ENCODE measurements around the gene PARVG. TPM values are rescaled to one million over a fixed set of nuclear protein-coding genes. Genes with fewer than 3 reads are reported as not detected.

Gene PARVG
- total RNA-seq, 1 donor from 2014 or later, result 19.9 TPM

DNA sequence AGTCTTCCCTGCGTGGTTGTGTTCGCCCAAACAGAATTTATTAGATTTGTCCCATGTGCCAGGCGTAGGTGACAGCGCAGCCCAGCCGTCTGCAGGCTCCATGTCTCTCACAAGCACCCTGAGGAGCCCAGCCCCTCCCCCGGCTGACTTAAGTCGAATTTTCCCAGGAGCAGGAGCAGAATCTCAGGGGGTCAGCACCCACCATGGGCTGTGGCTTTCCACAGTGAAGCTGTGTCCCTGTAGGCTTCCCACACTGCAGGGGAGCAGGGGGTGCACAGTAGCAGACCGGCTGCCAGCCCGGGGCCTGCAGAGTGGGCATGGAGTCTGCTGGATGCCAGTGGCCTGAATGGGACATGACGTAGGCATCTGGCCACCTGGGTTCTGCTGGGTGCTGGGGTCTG is 16.0 kb downstream of the PARVG start:
- Histone ChIP-seq H3K9me3 (no peaks in the 10 kb centered on the region), H3K4me1 (no peaks in the 10 kb centered on the region), H3K27me3 (no peaks in the 10 kb centered on the region), H3K36me3 (no peaks in the 10 kb centered on the region), H3K4me3 (no peak overlapping the region), H3K27ac (no peak overlapping the region)
- TF ChIP-seq CTCF (IDR thresholded peaks at IDR 0.05), result no peak
- no peak for DNase-seq (ENCODE audit: low spot score in 2 of 2)
- intact Hi-C loops (cut with DNase I), result no loop called here

DNA sequence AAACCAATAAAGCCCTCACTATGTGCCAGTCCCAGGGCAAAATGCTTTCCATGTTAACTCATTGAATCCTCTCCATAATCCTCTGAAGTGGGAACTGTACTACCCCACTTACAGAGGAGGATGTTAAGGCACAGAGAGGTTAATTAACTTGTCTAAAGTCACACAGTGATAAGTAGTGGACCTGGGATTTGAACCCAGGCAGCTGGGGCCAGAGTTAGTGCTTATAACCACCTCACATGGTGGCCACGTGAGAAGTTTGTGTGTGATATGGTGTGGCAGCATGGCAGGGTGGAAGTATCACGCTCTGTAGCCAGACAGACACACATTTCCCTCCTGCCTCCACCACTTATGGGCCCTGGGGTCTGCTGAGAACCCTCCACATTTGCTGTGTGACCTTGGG is 16.5 kb downstream of the PARVG start:
- Histone ChIP-seq H3K4me3 (no peak overlapping the region), H3K4me1 (no peaks in the 10 kb centered on the region), H3K27ac (no peak overlapping the region), H3K27me3 (no peaks in the 10 kb centered on the region), H3K36me3 (no peaks in the 10 kb centered on the region), H3K9me3 (no peaks in the 10 kb centered on the region)
- DNase-seq (ENCODE audit: low spot score in 2 of 2), result no peak
- intact Hi-C loops (cut with DNase I), result no loop called here
- no peak for TF ChIP-seq CTCF (IDR thresholded peaks at IDR 0.05)

- Histone ChIP-seq H3K9me3 (no peaks in the 10 kb centered on the region), H3K27me3 (no peaks in the 10 kb centered on the region), H3K27ac (no peak overlapping the region), H3K4me1 (no peaks in the 10 kb centered on the region), H3K4me3 (no peak overlapping the region), H3K36me3 (no peaks in the 10 kb centered on the region)
- TF ChIP-seq CTCF (IDR thresholded peaks at IDR 0.05), result no peak
- DNase-seq (ENCODE audit: low spot score in 2 of 2), result no peak
- intact Hi-C loops (cut with DNase I), result no loop called here
Measured at GRCh38 chr22:44199164-44199563, 18.4 kb downstream of the PARVG start.

GRCh38 chr22:44199866-44200265 is 19.1 kb downstream of the PARVG start:
- intact Hi-C loops (cut with DNase I), result no loop called here
- no peak overlapping the region for H3K27ac ChIP-seq
- TF ChIP-seq CTCF (IDR thresholded peaks at IDR 0.05), result no peak
- no peak overlapping the region for H3K4me3 ChIP-seq
- no peaks in the 10 kb centered on the region for H3K4me1 ChIP-seq
- no peaks in the 10 kb centered on the region for H3K36me3 ChIP-seq
- DNase-seq (ENCODE audit: low spot score in 2 of 2), result no peak
- H3K9me3 ChIP-seq, result no peaks in the 10 kb centered on the region
- H3K27me3 ChIP-seq, result no peaks in the 10 kb centered on the region

DNA sequence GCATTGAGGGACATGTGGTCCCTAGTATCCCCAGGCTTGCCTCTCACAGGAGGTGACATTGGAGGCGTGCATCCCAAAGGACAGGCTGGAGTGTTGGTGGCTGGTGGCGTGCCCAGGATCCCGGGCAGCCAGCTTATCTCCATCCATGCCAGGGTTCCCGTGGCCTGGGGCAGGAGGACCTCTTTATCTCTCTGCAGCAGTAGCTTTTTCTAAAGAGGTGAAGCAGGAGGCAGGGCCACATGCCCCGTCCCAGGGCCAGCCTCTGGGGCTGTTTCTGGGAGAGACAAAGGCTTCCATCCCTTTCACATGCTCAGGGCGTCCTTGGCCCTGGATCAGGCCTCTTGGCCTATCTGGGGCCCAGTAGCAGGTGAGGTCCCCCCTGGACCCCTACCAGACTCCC is 19.7 kb downstream of the PARVG start:
- H3K27me3 ChIP-seq, result no peaks in the 10 kb centered on the region
- H3K9me3 ChIP-seq, result no peaks in the 10 kb centered on the region
- no peak for DNase-seq (ENCODE audit: low spot score in 2 of 2)
- TF ChIP-seq CTCF (IDR thresholded peaks at IDR 0.05), result no peak
- H3K27ac ChIP-seq, result no peak overlapping the region
- no peaks in the 10 kb centered on the region for H3K36me3 ChIP-seq
- H3K4me3 ChIP-seq, result no peak overlapping the region
- intact Hi-C loops (cut with DNase I), result no loop called here
- H3K4me1 ChIP-seq, result no peaks in the 10 kb centered on the region

DNA sequence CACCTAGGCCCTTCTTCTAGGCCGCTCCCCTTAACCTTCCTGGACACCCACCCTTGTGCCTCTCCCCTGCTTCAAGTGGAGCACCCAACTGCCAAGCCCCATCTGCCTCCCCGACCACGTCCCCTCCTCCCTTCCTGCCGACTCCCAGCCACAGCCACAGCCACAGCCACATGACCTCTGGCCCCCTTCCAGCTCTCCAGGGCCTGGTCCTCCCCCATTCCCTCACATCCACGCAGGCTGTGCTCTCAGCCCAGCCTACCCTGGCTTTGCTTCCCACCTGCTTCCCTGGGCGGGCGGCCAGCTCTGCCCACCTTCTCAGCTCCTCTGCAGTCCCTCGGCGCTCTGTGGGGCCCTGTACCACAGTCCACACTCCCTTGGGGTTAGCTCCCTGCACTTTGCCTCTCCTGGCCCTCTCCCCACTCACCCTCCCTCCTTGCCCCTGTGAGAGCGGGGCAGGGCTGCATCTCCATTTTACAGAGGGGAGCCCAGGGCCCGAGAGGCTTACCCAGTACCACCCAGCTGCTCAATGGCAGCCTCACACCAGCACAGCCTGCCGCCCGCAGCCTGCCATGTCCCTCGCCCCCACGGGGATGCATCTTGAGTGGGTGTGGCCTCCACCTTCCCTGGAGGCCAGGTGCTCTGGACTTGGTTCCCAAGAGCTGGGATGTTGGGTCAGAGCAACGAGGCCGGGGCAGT is 20.3 kb downstream of the PARVG start:
- Histone ChIP-seq H3K4me1 (no peaks in the 10 kb centered on the region), H3K4me3 (no peak overlapping the region), H3K27me3 (no peaks in the 10 kb centered on the region), H3K9me3 (no peaks in the 10 kb centered on the region), H3K36me3 (no peaks in the 10 kb centered on the region), H3K27ac (no peak overlapping the region)
- TF ChIP-seq CTCF (IDR thresholded peaks at IDR 0.05), result no peak
- DNase-seq (ENCODE audit: low spot score in 2 of 2), result no peak
- intact Hi-C loops (cut with DNase I), result no loop called here
